ENCODE results near the gene KLC1.

KLC1 gene

DNA sequence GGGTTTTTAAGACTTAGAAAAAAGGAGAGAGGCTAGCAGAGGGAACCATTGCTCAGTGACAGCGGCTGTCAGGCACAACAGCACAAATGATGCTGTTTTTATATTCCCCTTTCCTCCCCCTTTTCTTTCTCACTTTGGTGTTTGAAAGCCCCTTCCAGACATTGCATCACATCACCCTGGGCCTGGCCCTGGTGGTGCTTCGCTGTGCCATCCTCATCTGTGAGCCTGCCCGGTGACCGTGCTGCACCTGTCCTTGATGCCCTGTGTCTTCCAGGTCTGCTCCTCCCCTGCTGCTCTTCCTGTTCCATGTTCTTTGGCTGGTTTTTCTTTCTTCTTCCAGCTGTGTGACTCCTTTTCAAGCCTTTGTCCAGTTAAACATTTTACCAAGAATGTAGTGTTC lies 24.8 kb downstream of the KLC1 start:
- no peak for DNase-seq (ENCODE audit: low read depth, low spot score)

DNA sequence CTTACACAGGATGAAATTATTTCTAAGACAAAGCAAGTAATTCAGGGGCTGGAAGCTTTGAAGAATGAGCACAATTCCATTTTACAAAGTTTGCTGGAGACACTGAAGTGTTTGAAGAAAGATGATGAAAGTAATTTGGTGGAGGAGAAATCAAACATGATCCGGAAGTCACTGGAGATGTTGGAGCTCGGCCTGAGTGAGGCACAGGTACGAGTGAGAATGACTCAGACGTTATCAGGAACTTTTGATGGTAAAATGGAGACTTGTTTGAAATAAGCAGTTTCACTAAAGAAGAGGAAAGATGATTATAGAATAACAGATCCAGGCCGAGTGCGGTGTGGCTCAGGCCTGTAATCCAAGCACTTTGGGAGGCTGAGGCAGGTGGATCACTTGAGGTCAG lies 25.6 kb downstream of the KLC1 start:
- no peak for DNase-seq (ENCODE audit: low read depth, low spot score)
- H3K4me3 ChIP-seq (ENCODE audit: low read length) = no peak overlapping the region

More for the DNA sequence above, 24.8 kb downstream of the KLC1 start:
- H3K4me3 ChIP-seq (ENCODE audit: low read length) = no peak overlapping the region

DNA sequence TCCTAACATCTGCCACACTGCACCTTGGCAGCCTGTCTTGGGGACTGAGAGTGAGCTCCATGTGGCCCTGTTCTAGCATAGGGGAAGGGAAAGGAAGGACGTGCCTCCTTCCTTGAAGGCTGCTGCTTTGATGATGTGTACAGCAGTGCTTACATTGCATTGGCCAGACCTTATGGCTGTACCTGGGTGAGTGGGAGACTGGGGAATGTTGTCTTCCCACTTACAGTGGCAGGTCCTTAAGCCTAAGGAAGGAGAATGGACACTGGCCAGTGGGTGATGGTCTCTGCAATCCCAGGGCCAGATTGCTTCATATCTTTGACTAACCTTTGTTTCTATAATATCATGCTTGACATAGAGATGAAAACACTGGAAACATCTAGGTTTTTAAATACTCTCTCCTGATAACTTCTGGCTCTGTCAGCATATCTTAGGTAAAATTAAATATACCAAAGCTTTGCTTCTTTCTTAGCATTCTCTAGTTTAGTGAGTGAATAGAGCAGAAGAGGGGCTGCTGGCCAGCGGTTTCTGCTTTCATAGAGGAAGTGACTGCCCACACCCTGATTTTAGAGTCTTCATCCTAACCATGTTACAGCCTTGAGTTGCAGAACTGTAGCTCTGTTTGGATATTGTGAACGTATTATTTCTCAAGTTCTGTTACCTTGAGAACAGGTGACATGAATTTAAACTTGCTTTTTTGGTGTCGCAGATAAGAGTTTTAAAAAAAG lies 27.2 kb downstream of the KLC1 start:
- H3K4me3 ChIP-seq (ENCODE audit: low read length) = no peak overlapping the region
- DNase-seq (ENCODE audit: low read depth, low spot score) = no peak

DNA sequence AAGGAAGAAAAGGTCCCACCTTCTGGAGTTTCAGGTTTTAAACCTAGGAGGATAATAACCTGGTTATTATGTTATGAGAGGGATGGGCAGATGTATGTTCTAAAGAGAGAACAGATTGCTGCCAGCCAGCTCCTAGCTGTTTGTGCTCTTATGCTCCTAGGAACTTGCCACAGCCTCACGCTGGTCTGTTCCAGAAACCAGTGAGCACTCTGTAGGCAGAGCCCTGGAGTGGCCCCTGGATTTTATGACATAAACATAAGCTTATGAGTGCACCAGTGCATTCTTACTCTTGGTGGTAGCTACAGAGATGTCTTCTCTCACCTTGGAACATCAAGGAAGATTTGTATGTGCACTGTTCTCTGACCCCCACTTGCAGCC lies 27.7 kb downstream of the KLC1 start:
- DNase-seq (ENCODE audit: low read depth, low spot score) = no peak
- H3K4me3 ChIP-seq (ENCODE audit: low read length) = no peak overlapping the region

DNA sequence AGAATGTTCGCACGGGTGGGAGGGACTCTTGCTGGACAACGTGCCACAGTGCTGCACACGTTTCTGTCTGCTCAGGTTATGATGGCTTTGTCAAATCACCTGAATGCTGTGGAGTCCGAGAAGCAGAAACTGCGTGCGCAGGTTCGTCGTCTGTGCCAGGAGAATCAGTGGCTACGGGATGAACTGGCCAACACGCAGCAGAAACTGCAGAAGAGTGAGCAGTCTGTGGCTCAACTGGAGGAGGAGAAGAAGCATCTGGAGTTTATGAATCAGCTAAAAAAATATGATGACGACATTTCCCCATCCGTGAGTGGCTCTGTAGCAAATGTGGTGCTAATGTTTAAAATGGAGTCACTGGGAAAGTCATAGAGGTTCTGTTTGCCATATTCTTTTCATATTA lies 28.5 kb downstream of the KLC1 start:
- H3K4me3 ChIP-seq (ENCODE audit: low read length) = no peak overlapping the region
- DNase-seq (ENCODE audit: low read depth, low spot score) = no peak

DNA sequence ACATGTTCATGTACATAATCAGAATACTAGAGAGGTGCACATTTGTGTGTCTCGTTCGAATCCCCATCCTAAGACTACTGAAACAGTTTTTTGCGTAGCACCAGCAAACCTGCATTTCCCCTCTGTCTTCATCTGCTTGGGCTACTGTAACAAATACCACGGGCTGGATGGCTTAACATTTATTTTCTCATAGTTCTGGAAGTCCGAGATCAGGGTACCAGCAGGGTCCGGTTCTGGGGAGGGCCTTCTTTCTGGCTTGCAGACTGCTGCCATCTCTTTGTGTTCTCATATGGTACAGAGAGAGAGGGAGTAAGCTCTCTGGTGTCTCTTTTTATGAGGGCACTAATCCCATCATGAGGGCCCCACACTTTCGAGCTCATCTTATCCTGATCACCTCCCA lies 30.6 kb downstream of the KLC1 start:
- no peak overlapping the region for H3K4me3 ChIP-seq (ENCODE audit: low read length)
- no peak for DNase-seq (ENCODE audit: low read depth, low spot score)

DNA sequence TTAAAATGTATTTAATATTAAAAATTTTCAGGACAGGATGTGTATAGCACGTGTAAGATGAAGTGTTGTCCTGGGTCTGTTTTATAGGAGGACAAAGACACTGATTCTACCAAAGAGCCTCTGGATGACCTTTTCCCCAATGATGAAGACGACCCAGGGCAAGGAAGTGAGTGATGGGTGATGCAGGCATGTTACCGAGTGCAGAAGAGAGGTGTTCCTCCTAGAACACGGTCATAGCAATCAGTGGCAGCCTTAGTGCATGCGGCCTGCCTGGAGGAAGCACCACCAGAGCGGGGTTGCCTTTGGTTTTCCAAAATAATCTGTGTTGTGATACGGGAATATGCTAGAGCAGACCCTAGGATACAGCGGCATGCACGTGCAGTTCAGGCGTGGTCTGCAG lies 33.0 kb downstream of the KLC1 start:
- DNase-seq (ENCODE audit: low read depth, low spot score) = no peak

DNA sequence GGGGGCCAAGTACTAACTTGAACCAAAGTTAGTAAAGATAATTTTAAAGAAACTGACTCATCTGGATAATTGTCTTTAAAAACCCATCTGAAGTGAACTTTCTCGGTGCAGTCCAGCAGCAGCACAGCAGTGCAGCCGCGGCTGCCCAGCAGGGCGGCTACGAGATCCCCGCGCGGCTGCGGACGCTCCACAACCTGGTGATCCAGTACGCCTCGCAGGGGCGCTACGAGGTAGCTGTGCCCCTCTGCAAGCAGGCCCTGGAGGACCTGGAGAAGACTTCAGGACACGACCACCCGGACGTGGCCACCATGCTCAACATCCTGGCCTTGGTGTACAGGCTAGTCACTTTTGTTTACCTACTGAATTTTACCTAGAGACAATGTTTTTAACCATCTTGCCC lies 33.6 kb downstream of the KLC1 start:
- DNase-seq (ENCODE audit: low read depth, low spot score) = no peak
- no peak overlapping the region for H3K4me3 ChIP-seq (ENCODE audit: low read length)

More for the DNA sequence above, 33.0 kb downstream of the KLC1 start:
- H3K4me3 ChIP-seq (ENCODE audit: low read length) = no peak overlapping the region

DNA sequence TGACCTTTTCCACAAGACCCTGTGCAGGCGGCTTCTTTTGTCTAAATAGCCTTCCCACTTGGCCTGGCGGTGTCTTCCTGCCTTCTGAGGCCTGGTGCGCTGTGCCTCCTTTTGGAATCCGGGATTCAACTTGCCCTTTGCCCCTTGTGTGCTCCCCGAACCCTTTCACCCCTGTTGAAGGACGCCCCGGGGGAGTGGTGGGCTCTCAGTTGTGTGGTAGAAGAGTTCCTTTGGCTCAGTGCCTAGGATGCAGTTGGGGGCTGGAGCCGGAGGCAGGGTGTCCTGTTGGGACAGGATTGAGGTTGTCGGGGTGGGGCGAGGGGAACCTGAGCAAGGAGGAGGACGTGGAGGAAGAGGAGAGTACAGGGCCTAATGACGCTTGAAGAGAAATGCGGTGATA lies 34.5 kb downstream of the KLC1 start:
- no peak for DNase-seq (ENCODE audit: low read depth, low spot score)
- H3K4me3 ChIP-seq (ENCODE audit: low read length) = no peak overlapping the region

DNA sequence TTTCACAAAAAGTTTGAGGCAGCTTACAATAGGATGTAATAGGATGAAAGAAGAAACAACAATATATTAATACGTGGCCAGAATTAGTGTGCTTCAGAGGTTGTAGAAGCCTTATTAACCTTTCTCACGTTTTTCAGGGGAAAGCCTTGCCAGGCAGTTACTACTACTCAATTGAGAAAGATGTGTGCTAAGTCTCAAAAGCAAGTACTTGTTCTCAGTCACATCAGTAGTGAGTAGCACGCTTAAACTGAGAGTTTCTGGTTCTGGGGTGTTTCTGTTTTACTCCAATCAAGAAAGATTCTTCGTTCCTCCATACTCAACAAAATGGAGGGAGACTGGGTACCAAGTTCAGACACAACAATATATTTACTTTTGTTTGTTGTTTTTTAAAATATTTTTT lies 38.7 kb downstream of the KLC1 start:
- no peak for DNase-seq (ENCODE audit: low read depth, low spot score)
- H3K4me3 ChIP-seq (ENCODE audit: low read length) = no peak overlapping the region

DNA sequence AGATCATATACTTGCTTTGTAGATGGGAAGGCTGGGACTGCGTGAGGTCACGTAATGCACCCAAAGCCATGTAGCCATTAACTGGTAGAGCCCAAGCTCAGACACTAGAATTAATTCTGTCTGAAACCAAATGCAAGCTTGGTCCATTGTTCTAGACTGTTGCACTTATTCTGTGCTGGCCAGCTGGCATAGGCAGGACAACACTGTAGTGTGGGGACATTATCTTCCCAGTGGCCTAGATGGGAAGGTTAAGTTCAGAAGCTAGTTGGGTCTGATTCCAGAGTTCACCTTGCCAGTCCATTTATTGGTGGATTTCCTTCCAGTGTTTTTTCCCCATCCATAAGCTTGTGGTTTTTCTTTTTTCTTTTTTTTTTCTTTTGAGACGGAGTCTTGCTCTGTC lies 39.1 kb downstream of the KLC1 start:
- H3K4me3 ChIP-seq (ENCODE audit: low read length) = no peak overlapping the region

DNA sequence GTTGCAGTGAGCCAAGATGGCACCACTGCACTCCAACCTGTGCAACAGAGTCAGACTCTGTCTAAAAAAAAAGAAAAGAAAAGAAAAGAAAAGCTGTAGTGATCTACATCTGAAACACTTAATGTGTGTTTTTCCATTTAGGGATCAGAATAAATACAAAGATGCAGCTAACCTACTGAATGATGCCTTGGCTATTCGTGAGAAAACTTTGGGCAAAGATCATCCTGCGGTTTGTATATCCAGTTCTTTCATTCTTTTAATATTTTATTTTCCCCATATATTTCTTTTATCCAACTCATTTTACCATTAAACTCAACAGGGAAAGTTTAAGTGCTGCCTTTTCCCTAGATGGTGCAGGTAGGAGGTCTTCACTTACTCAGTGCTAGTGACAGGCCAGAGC lies 40.4 kb downstream of the KLC1 start:
- DNase-seq (ENCODE audit: low read depth, low spot score) = no peak
- no peak overlapping the region for H3K4me3 ChIP-seq (ENCODE audit: low read length)

More for the DNA sequence above, 39.1 kb downstream of the KLC1 start:
- no peak for DNase-seq (ENCODE audit: low read depth, low spot score)

DNA sequence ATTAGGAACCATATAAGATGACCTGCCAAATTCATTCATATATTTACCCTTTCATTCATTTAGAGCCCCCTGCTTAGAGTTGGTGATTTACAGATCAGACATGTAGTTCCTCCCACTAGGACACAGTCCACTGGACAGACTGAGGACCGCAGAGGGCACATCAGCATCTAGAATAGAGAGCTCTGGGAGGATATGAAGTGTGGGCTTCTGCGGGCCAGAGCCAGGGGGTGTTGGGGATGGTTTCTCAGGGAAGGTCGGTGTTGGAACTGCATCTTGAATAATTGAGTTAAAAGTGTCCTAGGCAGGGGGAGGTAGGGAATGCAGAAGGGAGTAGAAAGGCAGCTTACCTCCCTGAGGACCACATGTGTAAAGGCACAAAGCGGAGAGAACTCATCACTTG lies 42.9 kb downstream of the KLC1 start:
- no peak for DNase-seq (ENCODE audit: low read depth, low spot score)
- no peak overlapping the region for H3K4me3 ChIP-seq (ENCODE audit: low read length)

DNA sequence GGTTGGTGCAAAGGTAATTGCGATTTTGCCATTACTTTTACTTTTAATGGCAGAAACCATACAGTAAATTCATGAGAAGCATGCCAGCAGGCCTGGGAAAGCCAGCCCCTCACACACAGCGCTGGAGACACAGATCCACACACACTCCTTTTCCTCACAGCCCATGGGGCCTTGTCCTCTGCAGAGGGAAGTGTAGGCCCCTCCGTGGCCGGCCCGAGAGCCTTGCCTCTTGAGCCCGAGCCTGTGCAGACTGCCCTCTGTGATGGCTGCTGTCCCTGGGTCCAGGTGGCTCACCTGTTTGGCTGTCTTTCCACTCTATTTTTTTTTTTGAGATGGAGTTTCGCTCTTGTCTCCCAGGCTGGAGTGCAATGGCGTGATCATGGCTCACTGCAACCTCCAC lies 46.9 kb downstream of the KLC1 start:
- no peak for DNase-seq (ENCODE audit: low read depth, low spot score)
- no peak overlapping the region for H3K4me3 ChIP-seq (ENCODE audit: low read length)

DNA sequence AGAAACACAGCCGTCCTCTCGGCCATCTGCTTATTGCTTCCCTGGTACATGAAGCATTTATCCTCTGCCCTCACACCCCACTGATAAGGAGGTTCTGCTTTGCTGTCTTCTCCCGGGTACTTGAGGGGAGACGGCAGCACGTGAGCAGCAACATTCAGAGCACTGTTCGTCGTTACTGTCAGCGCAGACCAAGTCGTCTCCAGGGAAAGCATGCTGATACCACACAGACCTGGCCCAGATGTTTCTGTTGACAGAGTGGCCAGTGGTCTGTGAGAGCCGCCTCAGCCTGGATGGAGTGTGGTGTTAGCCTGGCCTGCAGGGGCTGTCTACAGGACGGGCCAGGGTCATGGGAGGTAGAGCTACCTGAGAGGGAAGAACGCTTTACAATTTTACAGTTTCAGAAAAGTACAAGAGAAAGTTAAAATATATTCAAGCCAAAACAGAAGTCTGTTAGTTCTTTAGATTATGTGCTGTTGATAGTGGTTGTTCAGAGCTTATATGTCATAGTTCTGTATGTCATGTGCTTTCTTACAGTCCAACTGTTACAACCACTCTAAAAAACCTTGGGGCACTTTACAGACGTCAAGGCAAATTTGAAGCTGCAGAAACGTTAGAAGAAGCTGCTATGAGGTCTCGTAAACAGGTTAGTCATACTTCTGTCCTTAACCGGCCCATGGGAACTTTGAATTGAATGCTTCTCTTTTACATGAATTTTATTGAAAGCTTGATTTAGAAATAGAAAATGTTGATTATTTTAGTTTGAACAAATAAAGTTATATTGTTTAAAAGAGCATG lies 48.1 kb downstream of the KLC1 start:
- H3K4me3 ChIP-seq (ENCODE audit: low read length) = no peak overlapping the region
- no peak for DNase-seq (ENCODE audit: low read depth, low spot score)

DNA sequence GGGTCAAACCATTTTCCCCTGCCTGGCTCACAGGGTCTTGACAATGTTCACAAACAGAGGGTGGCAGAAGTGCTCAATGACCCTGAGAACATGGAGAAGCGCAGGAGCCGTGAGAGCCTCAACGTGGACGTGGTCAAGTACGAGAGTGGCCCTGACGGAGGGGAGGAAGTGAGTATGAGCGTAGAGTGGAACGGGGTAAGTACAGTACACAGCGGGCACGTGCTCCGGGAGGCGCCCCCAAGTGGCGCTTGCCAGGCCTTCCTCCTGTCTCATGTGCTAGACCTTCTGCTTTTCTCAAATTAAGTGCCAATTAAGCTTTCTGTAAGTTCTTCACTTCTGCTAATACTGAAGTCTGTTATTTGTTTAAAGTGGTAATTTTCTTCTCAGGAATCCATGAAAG lies 50.3 kb downstream of the KLC1 start:
- H3K4me3 ChIP-seq (ENCODE audit: low read length) = no peak overlapping the region
- DNase-seq (ENCODE audit: low read depth, low spot score) = peak; percentile 53

DNA sequence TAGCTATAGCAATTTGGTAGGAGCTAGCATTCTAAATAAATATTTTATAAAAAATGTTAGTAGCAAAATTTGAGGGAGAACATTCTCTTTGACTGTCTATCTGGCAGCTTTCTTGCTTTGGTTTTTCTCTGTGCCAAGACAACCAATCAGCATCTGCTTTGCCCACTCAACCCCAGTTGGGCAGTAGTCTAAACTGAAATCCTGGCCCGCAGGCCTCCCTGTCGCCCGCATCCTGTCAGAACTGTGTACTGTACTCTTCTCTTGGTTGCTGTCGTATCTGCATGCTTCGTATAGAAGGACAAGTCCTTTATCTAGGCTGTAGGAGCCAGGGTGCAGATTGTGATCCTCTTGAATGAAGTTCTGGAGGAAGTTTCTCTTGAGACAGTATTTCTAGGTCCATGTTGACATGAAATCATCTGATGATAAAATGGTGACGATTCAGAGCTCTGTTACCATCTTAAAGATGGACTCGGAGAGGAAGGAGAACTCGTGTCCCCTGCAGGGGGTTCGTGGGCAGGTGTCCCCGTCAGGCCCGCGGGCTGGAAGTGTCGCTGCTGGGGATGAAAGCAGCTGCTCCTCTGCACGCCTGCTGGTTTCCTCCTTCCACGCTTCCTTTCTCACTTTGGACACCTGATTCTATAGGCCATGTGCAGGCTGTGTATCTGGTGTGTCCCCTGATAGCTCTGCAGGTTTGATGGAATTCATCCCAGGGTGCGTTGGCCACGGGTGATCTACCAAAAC lies 51.6 kb downstream of the KLC1 start:
- no peak overlapping the region for H3K4me3 ChIP-seq (ENCODE audit: low read length)
- no peak for DNase-seq (ENCODE audit: low read depth, low spot score)

DNA sequence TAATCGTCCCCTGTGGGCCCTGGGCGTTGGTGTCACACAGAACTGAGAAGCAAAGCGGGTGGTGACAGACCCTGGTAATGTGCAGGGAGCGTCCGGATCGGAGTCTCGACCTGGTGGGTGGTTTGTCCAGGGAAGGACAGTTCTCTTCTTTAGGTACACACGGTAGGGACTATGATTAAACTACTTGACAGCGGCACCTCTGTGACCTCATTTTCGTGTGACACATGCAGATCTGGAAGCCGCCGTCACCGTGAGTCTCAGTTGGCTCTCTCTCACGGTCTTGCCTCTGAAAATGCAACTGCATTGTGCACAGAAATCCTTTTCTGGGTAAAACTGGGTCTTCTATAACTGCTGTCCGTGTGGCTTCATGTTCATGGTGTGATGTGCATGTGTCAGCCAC lies 54.1 kb downstream of the KLC1 start:
- no peak overlapping the region for H3K4me3 ChIP-seq (ENCODE audit: low read length)
- DNase-seq (ENCODE audit: low read depth, low spot score) = no peak

DNA sequence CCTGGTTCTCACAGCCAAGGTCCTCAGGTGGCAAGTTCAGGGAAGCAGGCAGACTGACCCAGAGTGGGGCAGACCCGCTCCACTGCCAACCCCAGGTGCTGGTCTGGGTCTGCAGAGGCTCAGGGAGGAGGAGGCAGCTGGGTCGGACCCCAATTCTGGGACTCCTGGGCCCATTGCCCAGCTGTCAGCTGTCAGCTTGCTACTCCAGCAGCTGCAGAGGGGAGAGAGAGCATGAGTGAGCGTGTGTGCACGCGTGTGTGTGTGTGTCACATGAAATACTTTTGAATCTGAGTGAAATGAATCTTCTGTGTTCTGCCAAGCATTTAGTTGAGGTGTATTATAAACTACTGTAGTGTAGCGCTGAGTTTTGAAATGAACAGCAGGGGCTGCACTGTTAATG lies 55.5 kb downstream of the KLC1 start:
- no peak overlapping the region for H3K4me3 ChIP-seq (ENCODE audit: low read length)
- DNase-seq (ENCODE audit: low read depth, low spot score) = no peak

DNA sequence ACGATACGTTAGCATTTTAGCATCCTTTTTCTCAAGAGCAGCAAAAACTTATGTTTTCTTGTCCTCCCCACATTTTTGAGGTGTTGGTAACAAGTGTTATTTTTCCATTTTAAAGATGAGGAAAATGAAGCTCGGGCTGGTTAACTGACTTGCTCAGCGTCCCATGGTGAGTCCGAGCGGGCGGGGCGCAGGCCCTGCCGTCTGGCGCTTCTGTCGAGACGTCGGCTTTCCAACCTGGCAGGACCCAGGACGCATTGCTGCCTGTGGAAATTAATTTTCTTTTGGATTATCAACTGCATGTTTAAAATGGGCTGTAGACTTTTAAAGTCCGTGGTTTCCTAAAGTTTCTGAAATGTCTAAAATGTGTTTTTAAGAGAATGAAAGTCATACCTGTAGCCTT lies 55.9 kb downstream of the KLC1 start:
- H3K4me3 ChIP-seq (ENCODE audit: low read length) = no peak overlapping the region
- no peak for DNase-seq (ENCODE audit: low read depth, low spot score)
